Upper lobe of left lung (tissue), 4 donors: ENCODE data around the gene STAU1.

ENCODE experiments used
- CTCF ChIP-seq, 6 experiments: fragments of 450-650 bp in 4 of 6; fragments of 200-600 bp in 2 of 6; sonication (generic) in 2 of 6; IDR thresholded peaks; one replicate each; pipeline ENCODE4 v1.5.1; 2016 to 2019; ENCODE audit warnings: antibody characterized with exemption in 6 of 6
- POLR2A ChIP-seq, 4 donors: fragments of 450-650 bp; IDR thresholded peaks; one replicate each; pipeline ENCODE4 v1.5.1; 2016 to 2017; ENCODE audit warnings: antibody characterized with exemption in 4 of 4, mild to moderate bottlenecking in 2 of 4

- TF ChIP-seq POLR2A (IDR thresholded peaks at IDR 0.05): no peak
- TF ChIP-seq CTCF (IDR thresholded peaks at IDR 0.05): no peak
Measured at GRCh38 chr20:49210757-49211110, 22.6 kb upstream of the STAU1 start.
